Cardiac muscle cell (in vitro differentiated cells and primary cell): ENCODE results near the gene CAPRIN1. TPM values are rescaled to one million over a fixed set of nuclear protein-coding genes. Genes with fewer than 3 reads are reported as not detected.

Experiments
- DNase-seq, 2 donors: peaks; one replicate each; pipeline versions ENCODE4 v3.0.0 to v3.0.0-alpha.2; 2010 to 2017; ENCODE audit warnings: low read depth in 1 of 2, low spot score in 1 of 2
- H3K27ac ChIP-seq: fragments of 200-600 bp; sonication (generic); 2 replicates; pipeline ENCODE4 v1.5.1; 2016
- H3K27me3 ChIP-seq: fragments of 200-600 bp; sonication (generic); 2 replicates; pipeline ENCODE4 v1.6.0; 2016; ENCODE audit warnings: control low read depth
- H3K36me3 ChIP-seq: fragments of 200-600 bp; sonication (generic); 2 replicates; pipeline ENCODE4 v1.5.1; 2016; ENCODE audit warnings: control low read depth
- H3K4me1 ChIP-seq: fragments of 200-600 bp; sonication (generic); 2 replicates; pipeline ENCODE4 v1.8.1; 2017; ENCODE audit warnings: low read depth, mild to moderate bottlenecking, mixed run types
- H3K4me3 ChIP-seq: fragments of 200-600 bp; sonication (generic); 2 replicates; pipeline ENCODE4 v1.5.1; 2016; ENCODE audit warnings: mild to moderate bottlenecking
- H3K9me3 ChIP-seq: fragments of 200-600 bp; sonication (generic); 2 replicates; pipeline ENCODE4 v1.5.1; 2017; ENCODE audit warnings: low read depth, mild to moderate bottlenecking, control low read depth
- polyA plus RNA-seq: library from polyadenylated mRNA; unstranded; fragments of >200 nt; fragmentation: Nextera tagmentation; extraction: Ambion mirVana; gene quantifications from 2 replicates; pipeline ENCODE4 v1.2.1, GENCODE V29; 2016
- total RNA-seq: library from RNA; depleted of rRNA; stranded (reverse); fragments of >200 nt; gene quantifications from 2 replicates; pipeline ENCODE4 v1.2.3, GENCODE V29; 2016
- TF ChIP-seq, protein P1 (sequence below): IDR thresholded peaks from 2 replicates; pipeline ENCODE4 v1.5.1; 2012; ENCODE audit warnings: low read depth, mild to moderate bottlenecking, low read length

The CAPRIN1 gene
- total and polyA plus RNA-seq, 2 experiments from 2014 or later: 120 to 249 TPM

DNA sequence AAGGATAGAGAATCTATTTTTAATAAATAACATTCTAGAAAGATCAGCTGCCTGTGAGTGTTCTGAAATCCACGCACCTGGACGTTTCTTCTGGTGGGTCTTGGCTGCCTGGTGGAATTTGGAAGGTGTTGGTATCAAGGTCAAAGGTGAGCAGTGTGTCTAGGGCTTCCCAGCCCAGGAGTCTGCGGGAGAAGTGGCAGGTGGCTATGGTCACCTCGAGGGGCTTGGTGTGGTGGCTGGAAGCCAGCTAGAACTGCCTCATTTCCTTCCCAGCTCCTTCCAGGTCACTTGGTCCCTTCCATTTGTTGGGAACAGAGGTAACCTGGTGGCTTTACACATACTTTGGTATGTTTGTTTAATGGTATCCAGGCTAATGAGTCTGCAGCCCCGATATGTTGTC lies 95.3 kb downstream of the CAPRIN1 start:
- Histone ChIP-seq H3K4me3 (no peak overlapping the region), H3K27ac (no peak overlapping the region), H3K27me3 (no peaks in the 10 kb centered on the region), H3K9me3 (no peaks in the 10 kb centered on the region), H3K4me1 (peaks cover 46% of the 10 kb centered on the region), H3K36me3 (peaks cover 22% of the 10 kb centered on the region)
- TF ChIP-seq, protein P1, sequence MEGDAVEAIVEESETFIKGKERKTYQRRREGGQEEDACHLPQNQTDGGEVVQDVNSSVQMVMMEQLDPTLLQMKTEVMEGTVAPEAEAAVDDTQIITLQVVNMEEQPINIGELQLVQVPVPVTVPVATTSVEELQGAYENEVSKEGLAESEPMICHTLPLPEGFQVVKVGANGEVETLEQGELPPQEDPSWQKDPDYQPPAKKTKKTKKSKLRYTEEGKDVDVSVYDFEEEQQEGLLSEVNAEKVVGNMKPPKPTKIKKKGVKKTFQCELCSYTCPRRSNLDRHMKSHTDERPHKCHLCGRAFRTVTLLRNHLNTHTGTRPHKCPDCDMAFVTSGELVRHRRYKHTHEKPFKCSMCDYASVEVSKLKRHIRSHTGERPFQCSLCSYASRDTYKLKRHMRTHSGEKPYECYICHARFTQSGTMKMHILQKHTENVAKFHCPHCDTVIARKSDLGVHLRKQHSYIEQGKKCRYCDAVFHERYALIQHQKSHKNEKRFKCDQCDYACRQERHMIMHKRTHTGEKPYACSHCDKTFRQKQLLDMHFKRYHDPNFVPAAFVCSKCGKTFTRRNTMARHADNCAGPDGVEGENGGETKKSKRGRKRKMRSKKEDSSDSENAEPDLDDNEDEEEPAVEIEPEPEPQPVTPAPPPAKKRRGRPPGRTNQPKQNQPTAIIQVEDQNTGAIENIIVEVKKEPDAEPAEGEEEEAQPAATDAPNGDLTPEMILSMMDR: no peak
- DNase-seq: no peak

DNA sequence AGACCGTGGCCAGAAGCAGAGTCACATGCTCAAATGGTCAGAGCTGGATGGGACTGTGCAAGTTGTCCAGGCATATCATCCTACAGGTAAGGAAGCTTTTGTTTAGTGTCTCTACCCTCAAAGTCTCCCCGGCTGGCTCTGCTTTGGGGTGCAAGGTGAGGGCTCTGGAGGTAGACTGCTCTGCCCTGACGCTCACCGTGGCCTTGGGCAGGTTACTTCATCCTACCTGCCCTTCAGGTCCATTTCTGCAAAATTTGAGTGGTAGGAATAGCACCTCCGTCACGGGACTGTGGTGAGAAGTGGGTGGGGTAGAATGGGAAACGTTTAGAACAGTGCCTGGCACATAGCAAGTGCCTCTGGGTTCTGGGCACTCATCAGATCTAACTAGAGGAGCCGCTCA lies 96.0 kb downstream of the CAPRIN1 start:
- no peak overlapping the region for H3K27ac ChIP-seq
- H3K27me3 ChIP-seq: no peaks in the 10 kb centered on the region
- H3K9me3 ChIP-seq: no peaks in the 10 kb centered on the region
- peaks cover 42% of the 10 kb centered on the region for H3K4me1 ChIP-seq
- peaks cover 24% of the 10 kb centered on the region for H3K36me3 ChIP-seq
- H3K4me3 ChIP-seq: no peak overlapping the region
- DNase-seq: no peak
- TF ChIP-seq, protein P1: no peak

DNA sequence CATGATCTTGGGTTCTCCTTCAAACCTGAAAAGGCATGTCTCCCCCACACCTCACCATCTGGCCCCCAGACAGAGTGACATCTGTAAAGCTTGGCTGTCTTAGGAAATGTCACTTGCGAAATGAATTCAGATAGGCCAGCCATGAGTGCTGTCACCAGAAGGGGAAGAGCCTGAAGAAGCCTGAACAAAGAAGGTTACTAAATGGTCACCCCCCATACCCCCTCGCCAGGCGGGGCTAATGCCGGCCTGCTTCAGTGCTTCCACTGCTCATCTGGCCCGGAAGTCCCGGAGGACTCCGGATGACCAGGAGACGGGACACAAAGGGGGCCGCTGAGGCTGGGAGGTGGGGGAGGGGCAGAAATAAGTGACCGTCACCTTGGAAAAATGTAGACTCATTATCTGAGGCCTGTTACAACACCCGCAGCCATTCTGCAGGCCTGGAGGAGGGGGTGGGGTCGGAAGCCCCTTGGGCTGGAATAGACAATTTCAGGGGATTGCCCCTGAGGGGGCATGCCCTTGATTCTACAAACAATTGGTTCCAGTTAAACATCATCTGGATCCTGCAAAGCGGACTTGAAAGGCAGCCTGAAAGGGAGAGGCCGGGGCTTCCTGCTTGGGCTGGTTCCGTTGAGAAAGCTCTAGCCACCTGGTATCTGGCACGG lies 97.1 kb downstream of the CAPRIN1 start:
- Histone ChIP-seq H3K27me3 (no peaks in the 10 kb centered on the region), H3K4me1 (peaks cover 32% of the 10 kb centered on the region), H3K27ac (peak overlapping the region; percentile 65), H3K36me3 (peaks cover 33% of the 10 kb centered on the region), H3K9me3 (no peaks in the 10 kb centered on the region), H3K4me3 (no peak overlapping the region)
- TF ChIP-seq, protein P1: no peak
- DNase-seq: no peak

DNA sequence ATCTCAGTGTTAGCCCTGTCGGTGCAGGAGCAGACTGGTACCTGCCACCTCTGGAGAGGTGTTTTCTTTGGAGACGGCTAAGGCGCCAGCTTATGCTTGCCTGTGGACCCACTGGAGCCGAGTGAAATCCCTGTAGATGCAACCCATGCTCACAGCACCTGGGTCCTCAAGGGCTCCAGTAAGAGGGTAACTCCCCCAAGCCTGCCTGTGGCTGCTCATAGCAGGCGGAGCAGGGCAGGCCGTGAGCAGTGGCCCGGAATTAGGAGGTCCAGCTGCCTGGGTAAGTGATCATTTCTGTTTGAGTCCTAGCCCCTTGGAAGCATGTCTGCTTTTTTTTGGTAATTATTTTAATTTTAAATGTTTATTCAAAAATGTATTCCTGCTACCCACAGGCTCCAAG lies 97.7 kb downstream of the CAPRIN1 start:
- TF ChIP-seq, protein P1: no peak
- H3K4me3 ChIP-seq: no peak overlapping the region
- H3K36me3 ChIP-seq: peaks cover 33% of the 10 kb centered on the region
- no peaks in the 10 kb centered on the region for H3K9me3 ChIP-seq
- no peak for DNase-seq
- peaks cover 28% of the 10 kb centered on the region for H3K4me1 ChIP-seq
- H3K27ac ChIP-seq: peak overlapping the region; percentile 65
- H3K27me3 ChIP-seq: no peaks in the 10 kb centered on the region

DNA sequence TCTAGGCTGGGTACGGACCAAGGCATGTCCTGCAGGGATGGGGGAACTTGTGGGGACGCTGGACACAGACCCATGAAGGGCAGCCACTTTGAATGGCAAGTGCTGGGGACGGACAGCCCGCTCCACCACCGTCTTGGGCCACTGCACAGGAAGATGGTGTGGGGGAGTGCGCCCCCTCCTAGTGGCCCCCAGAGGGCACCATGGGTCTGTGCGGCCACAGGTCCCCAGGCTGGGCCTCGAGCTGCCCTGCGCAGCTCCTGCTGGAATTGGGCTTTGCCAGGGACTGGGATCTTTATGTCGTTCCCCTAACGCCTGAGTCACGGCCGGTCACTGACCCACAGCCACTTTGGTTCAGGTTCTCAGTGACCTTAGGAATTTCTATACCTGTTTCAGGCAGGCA lies 98.3 kb downstream of the CAPRIN1 start:
- peak in 1 of 2 donors; percentile 29 for DNase-seq
- Histone ChIP-seq H3K4me1 (peaks cover 22% of the 10 kb centered on the region), H3K36me3 (peaks cover 33% of the 10 kb centered on the region), H3K27ac (peak overlapping the region; percentile 26), H3K9me3 (no peaks in the 10 kb centered on the region), H3K4me3 (no peak overlapping the region), H3K27me3 (no peaks in the 10 kb centered on the region)
- TF ChIP-seq, protein P1: peak; percentile 42
